IMR-90 (cell line): ENCODE measurements around the gene CDKAL1. TPM values are rescaled to one million over a fixed set of nuclear protein-coding genes. Genes with fewer than 3 reads are reported as not detected.

Experiments used
- ATAC-seq: fragments of 200-7000 bp; cut with Tn5 transposase; 2 replicates; pipeline ENCODE4 v1.9.1; 2020; ENCODE audit warnings: low read depth, mild to moderate bottlenecking, moderate library complexity
- BruUV-seq: library from RNA; stranded (reverse); fragments of 400-500 nt; replicated peaks from 2 replicates; lab custom pipeline; 2021; lab: Mats Ljungman, UMichigan
- CTCF ChIA-PET: fragments of 300-600 bp; formaldehyde crosslinking; extraction: SDS; loops from one replicate; lab custom pipeline; 2021; ENCODE audit warnings: antibody characterized with exemption; lab: Yijun Ruan, JAX
- POLR2A ChIA-PET: fragments of 300-600 bp; sonication (Branson Sonifier 250); formaldehyde crosslinking; loops from one replicate; lab custom pipeline; 2022; ENCODE audit warnings: antibody characterized with exemption; ENCODE audit not compliant: unreplicated experiment; lab: Charles Lee
- DNase-seq: peaks from one replicate; pipeline ENCODE4 v3.0.0; 2013
- H2AFZ ChIP-seq: replicated peaks from 2 replicates; pipeline ENCODE3; 2013; ENCODE audit warnings: low read length, mild to moderate bottlenecking; ENCODE audit not compliant: poor library complexity
- H2AK5ac ChIP-seq: 2 replicates; pipeline ENCODE4 v1.6.1; 2013; ENCODE audit warnings: low read depth, low read length, inconsistent platforms
- H2AK9ac ChIP-seq: replicated peaks from 2 replicates; pipeline ENCODE3; 2013; ENCODE audit warnings: mild to moderate bottlenecking, low read depth, low read length, moderate library complexity; ENCODE audit not compliant: poor library complexity
- H2BK120ac ChIP-seq: 2 replicates; pipeline ENCODE4 v1.6.1; 2013; ENCODE audit warnings: low read depth, low read length, inconsistent platforms
- H2BK15ac ChIP-seq: 3 replicates; pipeline ENCODE4 v1.6.1; 2013; ENCODE audit warnings: low read depth, low read length, inconsistent platforms
- H2BK20ac ChIP-seq: 2 replicates; pipeline ENCODE4 v1.6.1; 2013; ENCODE audit warnings: low read depth, mild to moderate bottlenecking, inconsistent platforms, low read length, moderate library complexity
- H2BK5ac ChIP-seq: 2 replicates; pipeline ENCODE4 v1.6.1; 2013; ENCODE audit warnings: mild to moderate bottlenecking, low read depth, low read length, inconsistent platforms; ENCODE audit not compliant: poor library complexity, severe bottlenecking
- H3K14ac ChIP-seq: replicated peaks from 2 replicates; pipeline ENCODE4 v1.6.1; 2013; ENCODE audit warnings: low read depth, low read length, inconsistent platforms
- H3K18ac ChIP-seq: 2 replicates; pipeline ENCODE4 v1.6.1; 2013; ENCODE audit warnings: low read depth, low read length, control low read depth
- H3K23ac ChIP-seq: 2 replicates; pipeline ENCODE4 v1.6.1; 2013; ENCODE audit warnings: low read depth, low read length, inconsistent platforms
- H3K27ac ChIP-seq: 2 replicates; pipeline ENCODE4 v1.5.1; 2013; ENCODE audit warnings: mild to moderate bottlenecking, control low read depth, low read length; ENCODE audit not compliant: insufficient read depth
- H3K27me3 ChIP-seq: 2 replicates; pipeline ENCODE4 v1.6.1; 2013; ENCODE audit warnings: low read length; ENCODE audit not compliant: control insufficient read depth, insufficient read depth
- H3K36me3 ChIP-seq: 2 replicates; pipeline ENCODE4 v1.6.1; 2013; ENCODE audit warnings: low read length, mixed read lengths; ENCODE audit not compliant: control insufficient read depth, insufficient read depth
- H3K4ac ChIP-seq: 2 replicates; pipeline ENCODE4 v1.6.1; 2013; ENCODE audit warnings: low read depth, low read length, inconsistent platforms
- H3K4me1 ChIP-seq: 2 replicates; pipeline ENCODE4 v1.6.1; 2013; ENCODE audit warnings: low read length, mixed read lengths; ENCODE audit not compliant: control insufficient read depth, insufficient read depth
- H3K4me2 ChIP-seq: 2 replicates; pipeline ENCODE4 v1.6.1; 2013; ENCODE audit warnings: low read depth, mild to moderate bottlenecking, control low read depth, low read length, moderate library complexity
- H3K4me3 ChIP-seq: 2 replicates; pipeline ENCODE4 v1.5.1; 2013; ENCODE audit warnings: low read depth, mild to moderate bottlenecking, control low read depth, low read length, moderate library complexity; ENCODE audit not compliant: insufficient read depth
- H3K56ac ChIP-seq: 2 replicates; pipeline ENCODE4 v1.6.1; 2013; ENCODE audit warnings: low read length, inconsistent platforms; ENCODE audit not compliant: insufficient read depth; ENCODE audit errors: extremely low read depth
- H3K79me1 ChIP-seq, 2 experiments: 2 replicates each; pipeline ENCODE4 v1.6.1; 2013; ENCODE audit warnings: low read length in 2 of 2, inconsistent platforms in 1 of 2, low read depth in 1 of 2
- H3K9ac ChIP-seq: 2 replicates; pipeline ENCODE4 v1.6.1; 2013; ENCODE audit warnings: low read depth, low read length, control low read depth
- H3K9me1 ChIP-seq: 2 replicates; pipeline ENCODE4 v1.6.1; 2013; ENCODE audit warnings: low read length, inconsistent platforms; ENCODE audit not compliant: insufficient read depth
- H3K9me3 ChIP-seq: 2 replicates; pipeline ENCODE4 v1.6.1; 2013; ENCODE audit warnings: low read length; ENCODE audit not compliant: control insufficient read depth, insufficient read depth
- H4K20me1 ChIP-seq: 2 replicates; pipeline ENCODE4 v1.6.1; 2013; ENCODE audit warnings: low read length, inconsistent platforms; ENCODE audit not compliant: insufficient read depth
- H4K5ac ChIP-seq: 2 replicates; pipeline ENCODE4 v1.6.1; 2013; ENCODE audit warnings: mild to moderate bottlenecking, low read depth, low read length, control low read depth
- H4K8ac ChIP-seq, 2 experiments: 2 replicates each; pipeline ENCODE4 v1.6.1; 2013; ENCODE audit warnings: low read depth in 2 of 2, low read length in 2 of 2, control low read depth in 1 of 2, inconsistent platforms in 1 of 2
- H4K91ac ChIP-seq: 2 replicates; pipeline ENCODE4 v1.6.1; 2013; ENCODE audit warnings: low read depth, low read length, inconsistent platforms; ENCODE audit not compliant: insufficient read depth
- BHLHE40 ChIP-seq: fragments of 150-350 bp; IDR thresholded peaks from 2 replicates; pipeline ENCODE4 v1.6.1; 2016; ENCODE audit warnings: mild to moderate bottlenecking, low read depth, low read length
- CEBPB ChIP-seq: IDR thresholded peaks from 2 replicates; pipeline ENCODE4 v1.6.1; 2012; ENCODE audit warnings: low read depth, low read length, improper control_type of control experiment
- CHD1 ChIP-seq: IDR thresholded peaks from 2 replicates; pipeline ENCODE4 v1.6.1; 2012; ENCODE audit warnings: low read depth, low read length, improper control_type of control experiment
- CTCF ChIP-seq: conservative IDR thresholded peaks from 2 replicates; pipeline ENCODE4 v1.5.1; 2012; ENCODE audit warnings: mild to moderate bottlenecking, low read depth, low read length, improper control_type of control experiment
- ELK1 ChIP-seq: fragments of 150-350 bp; IDR thresholded peaks from 2 replicates; pipeline ENCODE4 v1.6.1; 2016; ENCODE audit warnings: low read depth, mild to moderate bottlenecking, low read length, moderate library complexity, borderline replicate concordance
- FOS ChIP-seq: fragments of 150-350 bp; IDR thresholded peaks from 2 replicates; pipeline ENCODE4 v1.6.1; 2016; ENCODE audit warnings: low read depth, low read length
- MAFK ChIP-seq: IDR thresholded peaks from 2 replicates; pipeline ENCODE4 v1.6.1; 2012; ENCODE audit warnings: low read depth, low read length, improper control_type of control experiment
- MAZ ChIP-seq: IDR thresholded peaks from 2 replicates; pipeline ENCODE4 v1.6.1; 2012; ENCODE audit warnings: low read depth, mild to moderate bottlenecking, low read length, improper control_type of control experiment, moderate library complexity, borderline replicate concordance
- MXI1 ChIP-seq: IDR thresholded peaks from 2 replicates; pipeline ENCODE4 v1.6.1; 2012; ENCODE audit warnings: low read depth, mild to moderate bottlenecking, low read length, moderate library complexity, borderline replicate concordance
- NFE2L2 ChIP-seq: fragments of 150-350 bp; IDR thresholded peaks from 2 replicates; pipeline ENCODE4 v1.6.1; 2016; ENCODE audit warnings: low read depth, mild to moderate bottlenecking, low read length
- POLR2A ChIP-seq: IDR thresholded peaks from 2 replicates; pipeline ENCODE4 v1.6.1; 2012; ENCODE audit warnings: mild to moderate bottlenecking, low read depth, low read length
- RAD21 ChIP-seq: IDR thresholded peaks from 2 replicates; pipeline ENCODE4 v1.6.1; 2012; ENCODE audit warnings: low read length, improper control_type of control experiment
- RCOR1 ChIP-seq: IDR thresholded peaks from 2 replicates; pipeline ENCODE4 v1.6.1; 2012; ENCODE audit warnings: mild to moderate bottlenecking, low read length, improper control_type of control experiment; ENCODE audit not compliant: insufficient replicate concordance
- RFX5 ChIP-seq: IDR thresholded peaks from 2 replicates; pipeline ENCODE4 v1.8.0; 2012; ENCODE audit warnings: low read depth, mild to moderate bottlenecking, low read length, moderate library complexity
- SMC3 ChIP-seq: fragments of 150-350 bp; IDR thresholded peaks from 2 replicates; pipeline ENCODE4 v1.6.1; 2016; ENCODE audit warnings: low read depth, mild to moderate bottlenecking, antibody characterized with exemption, low read length, moderate library complexity
- USF2 ChIP-seq: fragments of 150-350 bp; IDR thresholded peaks from 2 replicates; pipeline ENCODE4 v1.6.1; 2017; ENCODE audit warnings: mild to moderate bottlenecking, antibody characterized with exemption, low read length, low read depth
- WGBS, 2 experiments: methylation state at CpG; one replicate each; pipeline versions ENCODE4 v1.1.5 to v1.1.7; 2013; ENCODE audit warnings: missing lambda C conversion rate in 2 of 2; ENCODE audit not compliant: insufficient read length in 1 of 2; ENCODE audit errors: extremely low coverage in 2 of 2; 5-methylcytosine and 5-hydroxymethylcytosine counted together
- dilution Hi-C: fragments of 300-500 bp; cut with HindIII; formaldehyde crosslinking; loops from one replicate; pipeline ENCODE4 v1.14.3; 2018; ENCODE audit warnings: low sequenced_read_pairs; ENCODE audit not compliant: unreplicated experiment
- in situ Hi-C: fragments of 300-500 bp; cut with MboI; formaldehyde crosslinking; loops from 3 replicates; pipeline ENCODE4 v1.14.3; 2019; ENCODE audit warnings: low sequenced_read_pairs, inconsistent platforms, mixed read lengths
- intact Hi-C: fragments of 100-400 bp; cut with micrococcal nuclease; formaldehyde crosslinking; loops from 2 replicates; pipeline ENCODE4 v1.10.0; 2022
- polyA plus RNA-seq, 3 experiments: library from polyadenylated mRNA; depleted of rRNA; stranded (reverse); fragments of >200 nt; gene quantifications; 2 replicates each; pipeline ENCODE4 v1.2.3, GENCODE V29; 2012; ENCODE audit warnings: low replicate concordance in 1 of 3
- total RNA-seq: library from RNA; depleted of rRNA; stranded (reverse); fragments of >200 nt; gene quantifications from 2 replicates; pipeline ENCODE4 v1.2.3, GENCODE V29; 2012

The CDKAL1 gene
- total and polyA plus RNA-seq, 2 of the 4 experiments (the other 2 are of a cell fraction) = 3.7 to 13.1 TPM

GRCh38 chr6:21031182-21031581 is 496.9 kb downstream of the CDKAL1 start:
- peaks cover 4% of the 10 kb centered on the region; the same call in 1 of the 2 replicates for H3K9me1 ChIP-seq
- H2BK120ac ChIP-seq = no peak overlapping the region
- peaks cover 7% of the 10 kb centered on the region; the same call in 1 of the 2 replicates for H3K4me1 ChIP-seq
- no peak overlapping the region for H3K4ac ChIP-seq
- no peaks in the 10 kb centered on the region for H3K36me3 ChIP-seq
- ChIA-PET CTCF (no interaction called here), POLR2A (no interaction called here)
- no peak overlapping the region for H3K56ac ChIP-seq
- H2AK5ac ChIP-seq = no peak overlapping the region
- DNase-seq = no peak
- H3K27me3 ChIP-seq = no peaks in the 10 kb centered on the region
- intact Hi-C loops (no loop called here), in situ Hi-C loops (no loop called here), dilution Hi-C loops (no loop called here)
- H3K9ac ChIP-seq = no peak overlapping the region
- no peak overlapping the region for H4K5ac ChIP-seq
- no peak overlapping the region for H3K23ac ChIP-seq
- H3K9me3 ChIP-seq = peaks cover 5% of the 10 kb centered on the region; the same call in 1 of the 2 replicates
- no peak for ATAC-seq
- H3K4me3 ChIP-seq = no peak overlapping the region
- no peaks in the 10 kb centered on the region for H4K20me1 ChIP-seq
- H2BK20ac ChIP-seq = no peak overlapping the region
- no peak overlapping the region for H2AFZ ChIP-seq
- H4K91ac ChIP-seq = no peak overlapping the region
- H3K79me1 ChIP-seq = 0 out of 4 replicates have a peak, but pooled peaks cover 0 to 3% of the 10 kb centered on the region in 2 experiments
- no peak overlapping the region for H4K8ac ChIP-seq
- H3K27ac ChIP-seq = no peak overlapping the region
- BruUV-seq = no TSS peak
- no peak overlapping the region for H3K14ac ChIP-seq
- no peak overlapping the region for H3K4me2 ChIP-seq
- TF ChIP-seq SMC3 = no peak
- no peak for TF ChIP-seq RAD21
- TF ChIP-seq POLR2A = no peak
- TF ChIP-seq RCOR1 = no peak
- TF ChIP-seq CHD1 = no peak
- TF ChIP-seq CEBPB = no peak
- no peak for TF ChIP-seq FOS
- no peak for TF ChIP-seq USF2
- TF ChIP-seq CTCF = no peak
- TF ChIP-seq RFX5 = no peak
- no peak for TF ChIP-seq NFE2L2
- TF ChIP-seq MAZ = no peak
- no peak for TF ChIP-seq BHLHE40
- no peak for TF ChIP-seq ELK1
- TF ChIP-seq MXI1 = no peak
- TF ChIP-seq MAFK = no peak
- no peak overlapping the region for H2BK15ac ChIP-seq
- H2BK5ac ChIP-seq = no peak overlapping the region
- no peak overlapping the region for H3K18ac ChIP-seq
- H2AK9ac ChIP-seq = no peak overlapping the region
- WGBS, 2 experiments = 100% methylated on average over 1 of the region's 5 CpGs; no CpG with 5 or more reads in 1 of the 2 experiments
